IMR-90 (cell line): ENCODE results near the gene GRIPAP1. TPM values are rescaled to one million over a fixed set of nuclear protein-coding genes. Genes with fewer than 3 reads are reported as not detected.

Experiments
- ATAC-seq: fragments of 200-7000 bp; cut with Tn5 transposase; 2 replicates; pipeline ENCODE4 v1.9.1; 2020; ENCODE audit warnings: low read depth, mild to moderate bottlenecking, moderate library complexity
- BruUV-seq: library from RNA; stranded (reverse); fragments of 400-500 nt; replicated peaks from 2 replicates; lab custom pipeline; 2021; lab: Mats Ljungman, UMichigan
- CTCF ChIA-PET: fragments of 300-600 bp; formaldehyde crosslinking; extraction: SDS; loops from one replicate; lab custom pipeline; 2021; ENCODE audit warnings: antibody characterized with exemption; lab: Yijun Ruan, JAX
- POLR2A ChIA-PET: fragments of 300-600 bp; sonication (Branson Sonifier 250); formaldehyde crosslinking; loops from one replicate; lab custom pipeline; 2022; ENCODE audit warnings: antibody characterized with exemption; ENCODE audit not compliant: unreplicated experiment; lab: Charles Lee
- DNase-seq: peaks from one replicate; pipeline ENCODE4 v3.0.0; 2013
- H2AFZ ChIP-seq: replicated peaks from 2 replicates; pipeline ENCODE3; 2013; ENCODE audit warnings: low read length, mild to moderate bottlenecking; ENCODE audit not compliant: poor library complexity
- H2AK5ac ChIP-seq: 2 replicates; pipeline ENCODE4 v1.6.1; 2013; ENCODE audit warnings: low read depth, low read length, inconsistent platforms
- H2AK9ac ChIP-seq: replicated peaks from 2 replicates; pipeline ENCODE3; 2013; ENCODE audit warnings: mild to moderate bottlenecking, low read depth, low read length, moderate library complexity; ENCODE audit not compliant: poor library complexity
- H2BK120ac ChIP-seq: 2 replicates; pipeline ENCODE4 v1.6.1; 2013; ENCODE audit warnings: low read depth, low read length, inconsistent platforms
- H2BK15ac ChIP-seq: 3 replicates; pipeline ENCODE4 v1.6.1; 2013; ENCODE audit warnings: low read depth, low read length, inconsistent platforms
- H2BK20ac ChIP-seq: 2 replicates; pipeline ENCODE4 v1.6.1; 2013; ENCODE audit warnings: low read depth, mild to moderate bottlenecking, inconsistent platforms, low read length, moderate library complexity
- H2BK5ac ChIP-seq: 2 replicates; pipeline ENCODE4 v1.6.1; 2013; ENCODE audit warnings: mild to moderate bottlenecking, low read depth, low read length, inconsistent platforms; ENCODE audit not compliant: poor library complexity, severe bottlenecking
- H3K14ac ChIP-seq: replicated peaks from 2 replicates; pipeline ENCODE4 v1.6.1; 2013; ENCODE audit warnings: low read depth, low read length, inconsistent platforms
- H3K18ac ChIP-seq: 2 replicates; pipeline ENCODE4 v1.6.1; 2013; ENCODE audit warnings: low read depth, low read length, control low read depth
- H3K23ac ChIP-seq: 2 replicates; pipeline ENCODE4 v1.6.1; 2013; ENCODE audit warnings: low read depth, low read length, inconsistent platforms
- H3K27ac ChIP-seq: 2 replicates; pipeline ENCODE4 v1.5.1; 2013; ENCODE audit warnings: mild to moderate bottlenecking, control low read depth, low read length; ENCODE audit not compliant: insufficient read depth
- H3K27me3 ChIP-seq: 2 replicates; pipeline ENCODE4 v1.6.1; 2013; ENCODE audit warnings: low read length; ENCODE audit not compliant: control insufficient read depth, insufficient read depth
- H3K36me3 ChIP-seq: 2 replicates; pipeline ENCODE4 v1.6.1; 2013; ENCODE audit warnings: low read length, mixed read lengths; ENCODE audit not compliant: control insufficient read depth, insufficient read depth
- H3K4ac ChIP-seq: 2 replicates; pipeline ENCODE4 v1.6.1; 2013; ENCODE audit warnings: low read depth, low read length, inconsistent platforms
- H3K4me1 ChIP-seq: 2 replicates; pipeline ENCODE4 v1.6.1; 2013; ENCODE audit warnings: low read length, mixed read lengths; ENCODE audit not compliant: control insufficient read depth, insufficient read depth
- H3K4me2 ChIP-seq: 2 replicates; pipeline ENCODE4 v1.6.1; 2013; ENCODE audit warnings: low read depth, mild to moderate bottlenecking, control low read depth, low read length, moderate library complexity
- H3K4me3 ChIP-seq: 2 replicates; pipeline ENCODE4 v1.5.1; 2013; ENCODE audit warnings: low read depth, mild to moderate bottlenecking, control low read depth, low read length, moderate library complexity; ENCODE audit not compliant: insufficient read depth
- H3K56ac ChIP-seq: 2 replicates; pipeline ENCODE4 v1.6.1; 2013; ENCODE audit warnings: low read length, inconsistent platforms; ENCODE audit not compliant: insufficient read depth; ENCODE audit errors: extremely low read depth
- H3K79me1 ChIP-seq, 2 experiments: 2 replicates each; pipeline ENCODE4 v1.6.1; 2013; ENCODE audit warnings: low read length in 2 of 2, inconsistent platforms in 1 of 2, low read depth in 1 of 2
- H3K9ac ChIP-seq: 2 replicates; pipeline ENCODE4 v1.6.1; 2013; ENCODE audit warnings: low read depth, low read length, control low read depth
- H3K9me1 ChIP-seq: 2 replicates; pipeline ENCODE4 v1.6.1; 2013; ENCODE audit warnings: low read length, inconsistent platforms; ENCODE audit not compliant: insufficient read depth
- H3K9me3 ChIP-seq: 2 replicates; pipeline ENCODE4 v1.6.1; 2013; ENCODE audit warnings: low read length; ENCODE audit not compliant: control insufficient read depth, insufficient read depth
- H4K20me1 ChIP-seq: 2 replicates; pipeline ENCODE4 v1.6.1; 2013; ENCODE audit warnings: low read length, inconsistent platforms; ENCODE audit not compliant: insufficient read depth
- H4K5ac ChIP-seq: 2 replicates; pipeline ENCODE4 v1.6.1; 2013; ENCODE audit warnings: mild to moderate bottlenecking, low read depth, low read length, control low read depth
- H4K8ac ChIP-seq, 2 experiments: 2 replicates each; pipeline ENCODE4 v1.6.1; 2013; ENCODE audit warnings: low read depth in 2 of 2, low read length in 2 of 2, control low read depth in 1 of 2, inconsistent platforms in 1 of 2
- H4K91ac ChIP-seq: 2 replicates; pipeline ENCODE4 v1.6.1; 2013; ENCODE audit warnings: low read depth, low read length, inconsistent platforms; ENCODE audit not compliant: insufficient read depth
- CEBPB ChIP-seq: IDR thresholded peaks from 2 replicates; pipeline ENCODE4 v1.6.1; 2012; ENCODE audit warnings: low read depth, low read length, improper control_type of control experiment
- CHD1 ChIP-seq: IDR thresholded peaks from 2 replicates; pipeline ENCODE4 v1.6.1; 2012; ENCODE audit warnings: low read depth, low read length, improper control_type of control experiment
- FOS ChIP-seq: fragments of 150-350 bp; IDR thresholded peaks from 2 replicates; pipeline ENCODE4 v1.6.1; 2016; ENCODE audit warnings: low read depth, low read length
- MAFK ChIP-seq: IDR thresholded peaks from 2 replicates; pipeline ENCODE4 v1.6.1; 2012; ENCODE audit warnings: low read depth, low read length, improper control_type of control experiment
- MAZ ChIP-seq: IDR thresholded peaks from 2 replicates; pipeline ENCODE4 v1.6.1; 2012; ENCODE audit warnings: low read depth, mild to moderate bottlenecking, low read length, improper control_type of control experiment, moderate library complexity, borderline replicate concordance
- POLR2A ChIP-seq: IDR thresholded peaks from 2 replicates; pipeline ENCODE4 v1.6.1; 2012; ENCODE audit warnings: mild to moderate bottlenecking, low read depth, low read length
- RAD21 ChIP-seq: IDR thresholded peaks from 2 replicates; pipeline ENCODE4 v1.6.1; 2012; ENCODE audit warnings: low read length, improper control_type of control experiment
- RFX5 ChIP-seq: IDR thresholded peaks from 2 replicates; pipeline ENCODE4 v1.8.0; 2012; ENCODE audit warnings: low read depth, mild to moderate bottlenecking, low read length, moderate library complexity
- USF2 ChIP-seq: fragments of 150-350 bp; IDR thresholded peaks from 2 replicates; pipeline ENCODE4 v1.6.1; 2017; ENCODE audit warnings: mild to moderate bottlenecking, antibody characterized with exemption, low read length, low read depth
- WGBS, 2 experiments: methylation state at CpG; one replicate each; pipeline versions ENCODE4 v1.1.5 to v1.1.7; 2013; ENCODE audit warnings: missing lambda C conversion rate in 2 of 2; ENCODE audit not compliant: insufficient read length in 1 of 2; ENCODE audit errors: extremely low coverage in 2 of 2; 5-methylcytosine and 5-hydroxymethylcytosine counted together
- dilution Hi-C: fragments of 300-500 bp; cut with HindIII; formaldehyde crosslinking; loops from one replicate; pipeline ENCODE4 v1.14.3; 2018; ENCODE audit warnings: low sequenced_read_pairs; ENCODE audit not compliant: unreplicated experiment
- in situ Hi-C: fragments of 300-500 bp; cut with MboI; formaldehyde crosslinking; loops from 3 replicates; pipeline ENCODE4 v1.14.3; 2019; ENCODE audit warnings: low sequenced_read_pairs, inconsistent platforms, mixed read lengths
- intact Hi-C: fragments of 100-400 bp; cut with micrococcal nuclease; formaldehyde crosslinking; loops from 2 replicates; pipeline ENCODE4 v1.10.0; 2022
- polyA plus RNA-seq, 3 experiments: library from polyadenylated mRNA; depleted of rRNA; stranded (reverse); fragments of >200 nt; gene quantifications; 2 replicates each; pipeline ENCODE4 v1.2.3, GENCODE V29; 2012; ENCODE audit warnings: low replicate concordance in 1 of 3
- total RNA-seq: library from RNA; depleted of rRNA; stranded (reverse); fragments of >200 nt; gene quantifications from 2 replicates; pipeline ENCODE4 v1.2.3, GENCODE V29; 2012

Gene GRIPAP1
- total and polyA plus RNA-seq, 2 of the 4 experiments (the other 2 are of a cell fraction): 17.9 to 25.0 TPM

- Histone ChIP-seq H2BK15ac (no peak overlapping the region), H3K56ac (no peak overlapping the region), H3K79me1 (no peaks in the 10 kb centered on the region), H2AK9ac (no peak overlapping the region), H3K23ac (no peak overlapping the region), H3K27ac (no peak overlapping the region), H3K4me3 (no peak overlapping the region), H3K18ac (no peak overlapping the region), H2BK20ac (no peak overlapping the region), H2BK120ac (no peak overlapping the region), H3K9me3 (0 out of 2 replicates have a peak, but pooled peaks cover 2% of the 10 kb centered on the region), H4K91ac (no peak overlapping the region), H3K9ac (no peak overlapping the region), H2BK5ac (no peak overlapping the region), H4K8ac (no peak overlapping the region), H3K27me3 (no peaks in the 10 kb centered on the region), H3K14ac (no peak overlapping the region), H3K9me1 (no peaks in the 10 kb centered on the region), H3K36me3 (no peaks in the 10 kb centered on the region), H2AK5ac (no peak overlapping the region), H3K4me1 (peaks cover 4% of the 10 kb centered on the region; the same call in 1 of the 2 replicates), H3K4ac (no peak overlapping the region), H2AFZ (no peak overlapping the region), H4K20me1 (no peaks in the 10 kb centered on the region), H3K4me2 (no peak overlapping the region), H4K5ac (no peak overlapping the region)
- dilution Hi-C loops (no loop called here), intact Hi-C loops (no loop called here), in situ Hi-C loops (loop anchor here (25.0 kb wide), 1 partner anchor 94 kb away; the partner anchor contains the start of genes CCDC120 and PRAF2)
- ChIA-PET POLR2A (no interaction called here), CTCF (no interaction called here)
- no TSS peak for BruUV-seq
- ATAC-seq (no peak), DNase-seq (no peak)
- TF ChIP-seq RFX5 (no peak), FOS (no peak), RAD21 (no peak), USF2 (no peak), MAFK (no peak), CHD1 (no peak), CEBPB (no peak), MAZ (no peak), POLR2A (no peak)
- WGBS, 2 experiments: no CpG with 5 or more reads among the region's 1 CpG
Measured at GRCh38 chrX:48968377-48968776, 33.7 kb downstream of the GRIPAP1 start.
